DLD1 (cell line): Measurements from ENCODE around the gene TMEM52.

Experiments used
- in situ Hi-C: cut with HindIII; loops from 2 replicates; pipeline ENCODE4 v1.10.0; 2017; ENCODE audit warnings: low sequenced_read_pairs

The TMEM52 gene

DNA sequence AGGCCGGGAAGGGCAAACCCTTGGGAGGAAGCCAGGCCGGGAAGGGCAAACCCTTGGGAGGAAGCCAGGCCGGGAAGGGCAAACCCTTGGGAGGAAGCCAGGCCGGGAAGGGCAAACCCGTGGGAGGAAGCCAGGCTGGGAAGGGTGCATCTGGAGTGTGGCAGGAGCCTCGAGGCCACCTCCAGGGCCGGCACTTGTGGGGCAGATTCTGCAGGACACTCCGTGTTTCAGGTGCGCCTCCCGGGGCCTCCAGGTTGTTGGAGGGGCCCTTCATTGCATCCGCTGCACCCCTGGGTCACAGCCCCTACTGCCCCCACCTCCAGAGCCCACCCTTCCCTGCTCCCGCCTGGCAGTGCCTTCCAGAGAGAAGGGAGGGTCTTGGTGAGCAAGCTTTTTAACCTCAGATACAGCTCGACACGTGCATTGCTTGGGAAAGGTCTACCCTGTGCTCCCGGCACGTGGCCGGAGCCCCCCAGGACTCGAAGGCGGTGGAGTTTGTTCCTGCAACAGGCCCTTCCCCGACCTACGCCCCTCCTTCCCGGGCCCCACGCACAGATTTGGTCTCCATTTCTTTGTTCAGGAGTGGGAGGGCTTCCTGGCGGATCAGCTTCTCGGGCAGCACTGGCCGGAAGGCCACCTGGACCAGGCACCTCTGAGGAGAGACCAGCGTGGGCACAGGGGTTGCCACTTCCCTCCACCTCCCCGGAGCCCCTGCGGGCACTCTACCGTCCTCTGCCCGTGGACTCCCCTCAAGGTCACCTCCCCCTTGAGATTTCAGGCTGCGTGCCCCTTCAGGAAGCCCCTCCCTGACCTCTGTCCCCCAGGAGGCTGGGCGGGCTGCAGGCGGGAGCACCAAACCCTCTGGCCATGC, 9.4 kb upstream of the TMEM52 start:
- in situ Hi-C loops, result no loop called here

- in situ Hi-C loops, result no loop called here
These were observed 8.7 kb upstream of the TMEM52 start for GRCh38 chr1:1927751-1928150.

DNA sequence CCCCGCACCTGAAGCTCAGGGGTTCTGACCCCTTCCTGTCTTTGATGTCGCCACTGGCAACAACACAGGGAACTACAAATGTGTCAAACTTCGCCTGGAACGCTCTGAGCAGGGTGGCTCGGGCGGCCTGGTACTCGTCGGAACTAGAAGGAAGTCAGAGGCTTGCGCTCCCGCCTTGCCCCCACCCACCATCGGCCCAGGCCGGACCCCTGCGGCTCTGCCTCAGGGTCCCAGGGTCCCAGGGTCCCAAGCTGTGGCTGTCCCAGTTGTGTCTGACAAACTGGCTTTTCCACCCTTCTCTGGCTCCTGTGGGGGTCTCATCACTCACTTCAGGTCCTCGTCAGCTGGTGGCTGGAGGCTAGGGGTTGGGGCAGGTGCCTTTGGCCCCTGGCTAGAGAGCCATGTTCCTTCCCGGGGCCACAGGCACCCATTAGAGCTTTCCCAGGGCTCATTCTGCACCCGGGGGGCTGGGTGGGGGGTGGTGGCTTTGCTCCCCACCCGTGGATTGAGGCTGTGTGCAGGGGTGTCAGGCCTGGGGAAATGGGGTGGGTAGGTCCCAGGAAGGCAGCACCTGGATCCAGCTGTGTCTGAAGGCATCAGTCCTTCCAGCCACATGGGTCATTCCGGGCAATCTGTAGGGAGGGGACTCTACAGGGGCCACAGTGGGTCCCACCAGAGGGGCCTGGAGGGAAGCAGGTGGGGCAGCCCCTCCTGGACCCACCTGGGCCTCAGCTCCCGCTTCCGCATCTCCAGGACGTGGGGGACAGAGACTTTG, 8.0 kb upstream of the TMEM52 start:
- in situ Hi-C loops, result no loop called here

GRCh38 chr1:1926346-1926811, 7.3 kb upstream of the TMEM52 start:
- in situ Hi-C loops, result no loop called here

- in situ Hi-C loops, result no loop called here
These were observed 6.6 kb upstream of the TMEM52 start for GRCh38 chr1:1925437-1926345.

GRCh38 chr1:1924849-1925248, 5.8 kb upstream of the TMEM52 start:
- in situ Hi-C loops, result no loop called here

- in situ Hi-C loops, result no loop called here
These were observed 5.3 kb upstream of the TMEM52 start for GRCh38 chr1:1924386-1924785.

DNA sequence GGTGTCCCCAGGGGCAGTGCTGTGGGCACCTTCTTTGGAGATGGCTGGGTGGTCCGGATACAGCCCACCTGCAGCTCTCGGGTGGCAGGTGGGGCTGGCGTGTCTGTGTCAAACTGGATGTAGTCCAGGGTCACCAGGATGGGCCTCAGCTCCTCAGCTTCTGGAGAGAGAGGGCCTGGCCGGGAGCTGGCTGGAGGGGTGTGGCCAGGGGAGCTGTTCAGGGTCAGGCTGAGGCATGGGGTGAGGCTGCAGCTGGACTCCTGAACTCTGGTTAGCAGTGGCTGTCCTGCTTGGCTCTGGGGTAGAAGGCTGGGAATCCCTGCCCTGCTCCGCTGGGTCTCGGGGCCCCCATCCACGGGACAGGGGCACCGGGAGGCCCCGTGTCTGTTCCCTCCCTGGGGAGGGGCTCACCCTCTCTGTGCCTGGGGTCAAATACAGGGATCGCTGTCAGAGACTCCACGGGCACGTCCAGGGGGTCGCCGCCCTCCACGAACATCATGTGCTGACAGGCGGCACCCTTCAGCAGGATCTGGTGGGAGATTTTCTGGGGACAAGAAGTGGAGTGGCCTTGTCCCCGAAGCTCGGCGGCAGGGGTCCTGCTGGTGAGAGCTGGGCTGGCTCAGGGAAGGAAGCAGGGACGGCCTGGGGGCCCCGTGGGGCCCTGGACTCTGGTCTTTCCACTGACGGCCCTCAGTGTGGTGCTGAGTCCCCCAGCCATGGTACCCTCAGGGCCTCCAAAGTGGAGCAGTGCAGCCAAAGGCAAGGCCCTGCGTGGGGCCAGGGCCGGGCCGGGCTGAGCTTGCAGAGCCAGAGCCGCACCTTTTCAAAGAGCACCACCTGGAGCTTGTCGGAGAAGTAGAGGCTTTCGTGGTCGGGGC, 4.1 kb upstream of the TMEM52 start:
- in situ Hi-C loops, result no loop called here

DNA sequence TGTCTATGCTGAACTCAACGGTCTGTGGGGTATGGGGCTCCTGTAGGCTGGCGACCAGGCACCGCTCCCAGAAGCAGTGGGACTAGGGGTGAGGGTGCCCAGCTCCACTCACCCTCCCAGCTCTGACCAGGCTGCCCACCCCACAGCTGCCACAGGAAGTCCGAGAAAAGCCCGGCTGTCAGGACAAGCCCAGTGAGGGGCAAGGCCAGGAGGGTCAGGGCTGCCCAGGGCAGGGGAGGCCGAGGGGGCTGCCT, 3.5 kb upstream of the TMEM52 start:
- in situ Hi-C loops, result no loop called here

- in situ Hi-C loops, result no loop called here
These were observed 3.0 kb upstream of the TMEM52 start for GRCh38 chr1:1921901-1922701.

DNA sequence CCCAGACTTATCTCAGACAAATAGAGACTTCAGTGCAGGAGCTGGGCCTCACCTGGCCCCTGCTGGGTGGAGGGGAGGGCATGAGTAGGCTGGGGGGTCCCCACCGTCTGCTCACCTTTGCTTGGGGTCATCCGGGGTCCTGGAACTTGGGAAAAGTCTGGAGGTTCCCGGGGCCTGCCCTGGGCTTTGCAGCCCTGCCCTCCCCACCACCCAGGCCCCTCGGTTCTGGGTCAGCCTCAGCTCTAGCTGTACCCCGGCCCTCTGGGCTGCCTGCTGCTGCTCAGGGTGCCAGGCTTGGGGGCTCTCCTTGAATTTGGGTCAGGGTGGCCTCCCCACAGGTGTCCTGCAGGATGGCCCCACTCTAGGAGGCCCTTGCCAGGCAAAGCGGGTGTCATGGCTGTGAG, 2.4 kb upstream of the TMEM52 start:
- in situ Hi-C loops, result no loop called here

DNA sequence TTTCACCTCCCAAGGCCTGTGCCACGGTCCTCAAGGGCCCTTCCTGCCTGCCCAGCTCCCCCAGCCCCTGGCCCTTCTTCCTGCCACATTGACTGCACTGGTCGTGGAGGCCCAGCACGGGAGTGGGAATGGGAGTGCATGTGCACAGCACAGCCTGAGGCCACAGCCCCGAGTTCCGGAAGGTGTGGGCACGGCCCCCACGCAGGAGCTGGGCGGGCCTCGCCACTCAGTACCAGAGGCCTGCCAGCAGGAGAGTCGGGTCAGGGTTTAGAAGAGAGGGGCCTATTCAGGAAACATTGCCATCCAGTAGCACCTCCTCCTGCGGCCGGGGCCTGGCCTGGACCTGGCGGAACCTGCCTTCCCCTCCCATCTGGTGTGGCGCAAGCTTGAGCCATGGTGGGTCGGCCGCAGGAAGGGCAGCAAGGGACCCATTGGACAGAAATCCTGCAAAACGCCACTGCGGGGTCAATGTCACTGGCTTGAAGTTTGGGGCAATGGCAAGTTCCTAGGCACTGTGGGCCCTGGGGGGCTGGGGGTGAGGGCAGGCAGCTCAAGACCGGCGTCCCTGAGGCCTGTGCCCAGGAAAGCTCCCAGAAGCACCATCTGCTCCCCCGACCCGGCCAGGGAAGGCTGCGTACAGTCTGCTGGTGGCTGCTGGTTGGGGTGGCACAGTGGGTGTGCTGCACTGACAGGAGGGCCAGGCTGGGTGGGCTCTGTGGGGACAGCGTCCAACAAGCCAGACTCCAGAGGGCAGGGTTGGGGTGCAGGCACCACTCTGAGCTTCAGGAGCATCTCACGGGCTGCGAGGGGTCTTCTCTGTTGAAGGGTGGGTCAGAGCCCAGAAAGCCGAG, 1.8 kb upstream of the TMEM52 start:
- in situ Hi-C loops, result no loop called here

DNA sequence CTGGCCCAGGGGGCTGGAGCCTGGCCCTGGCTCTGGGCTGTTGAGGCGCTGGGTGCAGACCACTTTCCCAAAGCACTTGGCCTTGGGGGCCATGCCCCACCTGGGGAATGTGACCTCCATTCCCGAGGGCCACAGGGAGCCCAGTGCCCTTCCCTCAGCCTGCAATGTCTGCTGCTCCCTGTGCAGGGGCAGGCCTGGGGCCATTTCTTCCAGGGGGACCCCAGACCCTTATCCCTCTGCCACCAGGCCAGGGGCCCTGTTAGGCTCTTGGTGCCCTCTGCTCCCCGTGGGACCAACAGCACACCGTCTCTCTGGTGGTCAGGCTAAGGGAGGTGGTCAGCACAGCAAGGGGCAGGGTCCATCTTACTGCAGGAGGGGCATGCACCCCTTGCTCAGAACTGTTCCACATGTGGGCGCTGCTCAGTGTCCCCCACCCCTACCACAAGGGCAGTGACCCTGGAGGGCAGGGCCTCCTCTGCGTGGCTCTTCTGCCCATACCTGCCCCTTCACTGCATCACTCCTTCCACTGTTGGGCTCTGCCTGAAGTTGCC, 1.1 kb upstream of the TMEM52 start:
- in situ Hi-C loops, result no loop called here

DNA sequence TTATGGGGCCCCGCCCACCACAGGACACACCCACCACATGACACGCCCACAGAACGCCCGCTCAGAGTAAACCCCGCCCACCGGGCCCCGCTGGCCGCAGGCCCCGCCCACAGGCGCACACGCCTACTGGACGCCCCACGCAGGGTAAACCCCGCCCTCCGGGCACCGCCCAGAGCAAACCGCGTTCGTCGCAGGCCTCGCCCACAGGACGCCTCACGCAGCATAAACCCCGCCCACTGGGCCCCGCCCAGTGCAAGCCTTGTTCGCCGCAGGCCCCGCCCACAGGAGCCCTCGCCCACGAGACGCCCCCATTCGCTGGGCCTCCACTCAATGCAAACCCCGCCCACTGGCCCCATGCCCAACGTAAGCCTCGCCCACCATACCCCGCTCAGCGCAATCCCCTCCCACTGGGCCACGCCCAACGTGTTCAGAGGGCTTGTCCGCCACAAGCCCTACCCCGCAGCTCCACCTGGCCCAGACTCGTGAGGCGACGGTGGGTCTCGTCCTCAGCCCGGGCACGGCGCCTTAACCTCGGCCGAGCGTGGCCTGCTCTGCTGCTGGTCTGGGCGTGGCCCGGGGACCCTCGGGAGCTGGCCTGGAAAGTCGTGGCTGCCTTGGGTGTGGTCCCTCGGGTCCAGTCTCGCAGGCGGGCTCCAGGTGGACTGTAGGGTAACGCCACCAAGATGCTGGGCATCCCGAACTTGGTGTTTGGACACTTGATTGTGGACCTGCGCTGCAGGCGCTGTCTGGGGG, 401 bp upstream of the TMEM52 start:
- in situ Hi-C loops, result no loop called here

DNA sequence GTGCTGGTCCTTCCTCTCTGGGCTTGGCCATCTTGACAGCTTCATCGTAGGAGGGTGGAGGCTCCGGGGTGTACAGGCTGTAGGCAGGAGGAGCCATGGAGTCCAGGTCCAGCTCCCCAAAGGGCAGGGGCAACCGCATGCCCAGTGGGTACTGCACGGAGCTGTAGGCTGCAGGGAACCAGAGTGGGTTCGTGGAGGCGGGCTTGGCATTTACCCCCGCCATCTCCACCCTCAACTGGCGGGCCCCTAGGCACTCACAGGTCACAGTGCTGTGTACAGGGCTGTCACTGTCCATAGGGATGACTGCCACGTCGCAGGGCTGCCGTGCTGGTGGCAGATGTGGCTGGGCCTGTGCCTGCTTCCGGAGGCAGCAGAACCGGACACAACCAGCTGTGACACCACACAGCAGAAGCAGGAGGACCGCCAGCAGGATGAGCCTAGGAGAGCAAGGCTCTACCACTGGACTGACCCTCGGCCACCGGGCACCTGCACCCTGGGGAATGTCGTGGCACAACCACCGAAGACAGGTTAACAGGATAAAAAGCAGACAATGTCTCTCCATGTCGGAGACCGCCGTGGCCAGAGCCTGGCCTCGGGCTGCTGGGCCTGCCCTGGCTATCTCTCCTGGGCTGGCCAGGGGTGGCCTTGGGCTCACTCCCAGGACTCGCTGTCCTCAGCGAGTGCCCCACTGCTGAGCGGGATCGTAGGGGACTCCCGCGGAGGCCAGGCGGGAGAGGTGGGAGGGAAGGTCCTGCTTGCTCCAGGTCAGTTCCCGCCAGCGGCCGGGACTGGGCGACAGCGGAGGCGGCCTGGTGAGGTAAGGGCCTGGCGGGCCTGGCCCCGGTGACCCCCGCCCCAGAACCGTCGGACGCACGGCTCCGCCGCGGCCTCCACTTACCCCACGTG, 831 bp downstream of the TMEM52 start:
- in situ Hi-C loops, result no loop called here

- in situ Hi-C loops, result no loop called here
These were observed 1.6 kb downstream of the TMEM52 start for GRCh38 chr1:1917304-1917976.
